SK-N-SH (cell line): ENCODE results near the gene RUVBL1. TPM values are rescaled to one million over a fixed set of nuclear protein-coding genes. Genes with fewer than 3 reads are reported as not detected.

Source experiments
- CTCF ChIA-PET: fragments of 300-600, 350-600 bp; formaldehyde crosslinking; extraction: SDS; loops from one replicate; lab custom pipeline; 2021; lab: Yijun Ruan, JAX
- POLR2A ChIA-PET: fragments of 350-600 bp; sonication (Branson Sonifier 250); formaldehyde crosslinking; extraction: SDS; loops from one replicate; lab custom pipeline; 2020; ENCODE audit warnings: antibody characterized with exemption, inconsistent platforms; lab: Yijun Ruan, JAX
- DNase-seq: peaks from one replicate; pipeline ENCODE4 v3.0.0; 2012
- H2AFZ ChIP-seq: fragments of 200-600 bp; sonication (generic); 2 replicates; pipeline ENCODE4 v1.8.1; 2016; ENCODE audit warnings: antibody characterized with exemption, mild to moderate bottlenecking, low read depth
- H3F3A ChIP-seq: fragments of 200-600 bp; sonication (generic); replicated peaks from 2 replicates; pipeline ENCODE3; 2016; ENCODE audit warnings: antibody characterized with exemption, mild to moderate bottlenecking; ENCODE audit not compliant: insufficient read depth
- H3K27ac ChIP-seq, 2 experiments: fragments of 200-500 bp in 1 of 2; fragments of 200-600 bp in 1 of 2; sonication (Bioruptor generic) in 1 of 2; sonication (generic), shearing (Covaris generic) in 1 of 2; 2 replicates each; pipeline versions ENCODE4 v1.5.1 to v1.6.1; 2014 to 2016; ENCODE audit warnings: low read depth in 2 of 2, inconsistent platforms in 1 of 2, low read length in 1 of 2, mild to moderate bottlenecking in 1 of 2, mixed read lengths in 1 of 2
- H3K27me3 ChIP-seq: fragments of 200-600 bp; sonication (generic), shearing (Covaris generic); 2 replicates; pipeline ENCODE4 v1.6.1; 2016; ENCODE audit warnings: mixed run types; ENCODE audit not compliant: insufficient read depth
- H3K36me3 ChIP-seq, 2 experiments: fragments of 200-500 bp in 1 of 2; fragments of 200-600 bp in 1 of 2; sonication (Bioruptor generic) in 1 of 2; sonication (generic) in 1 of 2; replicated peaks in 1 of 2; 2 replicates each; pipeline versions ENCODE3 to v1.5.1; 2014 to 2016; ENCODE audit warnings: low read length in 1 of 2, mild to moderate bottlenecking in 1 of 2; ENCODE audit not compliant: insufficient read depth in 2 of 2, control insufficient read depth in 1 of 2
- H3K4me1 ChIP-seq, 2 experiments: fragments of 200-500 bp in 1 of 2; fragments of 200-600 bp in 1 of 2; sonication (Bioruptor generic) in 1 of 2; sonication (generic), shearing (Covaris generic) in 1 of 2; 2 replicates each; pipeline versions ENCODE4 v1.5.1 to v1.6.1; 2014 to 2016; ENCODE audit warnings: low read depth in 1 of 2, low read length in 1 of 2, mixed run types in 1 of 2; ENCODE audit not compliant: insufficient read depth in 2 of 2, control insufficient read depth in 1 of 2
- H3K4me2 ChIP-seq: fragments of 200-600 bp; sonication (generic), shearing (Covaris generic); 2 replicates; pipeline ENCODE4 v1.6.1; 2017; ENCODE audit warnings: mixed run types
- H3K4me3 ChIP-seq, 2 experiments: fragments of 200-500 bp in 1 of 2; fragments of 200-600 bp in 1 of 2; sonication (Bioruptor generic) in 1 of 2; sonication (generic), shearing (Covaris generic) in 1 of 2; 2 replicates each; pipeline versions ENCODE4 v1.5.1 to v1.8.1; 2014 to 2016; ENCODE audit warnings: low read depth in 2 of 2, inconsistent platforms in 1 of 2, low read length in 1 of 2, mild to moderate bottlenecking in 1 of 2, mixed read lengths in 1 of 2, moderate library complexity in 1 of 2
- H3K79me2 ChIP-seq: fragments of 200-600 bp; sonication (generic); 2 replicates; pipeline ENCODE4 v1.8.1; 2017; ENCODE audit warnings: mild to moderate bottlenecking; ENCODE audit not compliant: insufficient read depth
- H3K9ac ChIP-seq: fragments of 200-600 bp; sonication (generic); 2 replicates; pipeline ENCODE4 v1.6.1; 2017; ENCODE audit warnings: mixed run types
- H3K9me2 ChIP-seq: fragments of 200-600 bp; sonication (generic); 2 replicates; pipeline ENCODE4 v1.6.1; 2017; ENCODE audit warnings: mixed run types
- H3K9me3 ChIP-seq: fragments of 200-600 bp; sonication (generic); 2 replicates; pipeline ENCODE4 v1.6.1; 2017; ENCODE audit warnings: mixed run types, mild to moderate bottlenecking, moderate library complexity
- H4K20me1 ChIP-seq: fragments of 200-600 bp; sonication (generic); 2 replicates; pipeline ENCODE4 v1.6.1; 2017; ENCODE audit warnings: mild to moderate bottlenecking, mixed run types; ENCODE audit not compliant: insufficient read depth
- CHD2 ChIP-seq: fragments of 150-350 bp; IDR thresholded peaks from 2 replicates; pipeline ENCODE4 v1.6.1; 2018; ENCODE audit warnings: low read length; ENCODE audit not compliant: partially characterized antibody
- ELF1 ChIP-seq: IDR thresholded peaks from 2 replicates; pipeline ENCODE4 v1.4.0; 2012
- EZH2phosphoT487 ChIP-seq: fragments of 200-600 bp; sonication (generic); IDR thresholded peaks from 2 replicates; pipeline ENCODE4 v1.6.1; 2017; ENCODE audit warnings: low read depth, mixed run types, mild to moderate bottlenecking, antibody characterized with exemption, moderate library complexity, borderline replicate concordance
- FOXJ3 ChIP-seq: sonication (generic); formaldehyde crosslinking; IDR thresholded peaks from 2 replicates; pipeline ENCODE4 v1.5.1; 2020; ENCODE audit warnings: mild to moderate bottlenecking, missing genetic modification reagents
- FOXM1 ChIP-seq: IDR thresholded peaks from 2 replicates; pipeline ENCODE4 v1.4.0; 2012; ENCODE audit warnings: low read depth, mild to moderate bottlenecking
- JUND ChIP-seq: IDR thresholded peaks from 2 replicates; pipeline ENCODE4 v1.4.0; 2012
- MEF2A ChIP-seq: IDR thresholded peaks from 2 replicates; pipeline ENCODE4 v1.4.0; 2012; ENCODE audit warnings: low read depth, borderline replicate concordance
- NFIC ChIP-seq: IDR thresholded peaks from 2 replicates; pipeline ENCODE4 v1.4.0; 2012; ENCODE audit warnings: borderline replicate concordance
- NRF1 ChIP-seq: IDR thresholded peaks from 2 replicates; pipeline ENCODE4 v1.6.1; 2012; ENCODE audit warnings: low read depth, mild to moderate bottlenecking, low read length
- RFX5 ChIP-seq: IDR thresholded peaks from 2 replicates; pipeline ENCODE4 v1.6.1; 2012; ENCODE audit warnings: mild to moderate bottlenecking, improper control_type of control experiment, low read length
- SMC3 ChIP-seq: IDR thresholded peaks from 2 replicates; pipeline ENCODE4 v1.6.1; 2012; ENCODE audit warnings: low read depth, low read length, improper control_type of control experiment
- TAF1 ChIP-seq: IDR thresholded peaks from 2 replicates; pipeline ENCODE4 v1.6.1; 2012; ENCODE audit warnings: low read depth, mild to moderate bottlenecking, low read length, moderate library complexity, borderline replicate concordance
- TEAD4 ChIP-seq: IDR thresholded peaks from 2 replicates; pipeline ENCODE4 v1.4.0; 2012; ENCODE audit warnings: mild to moderate bottlenecking, borderline replicate concordance; ENCODE audit not compliant: insufficient read depth
- YY1 ChIP-seq: IDR thresholded peaks from 2 replicates; pipeline ENCODE4 v1.4.0; 2012; ENCODE audit warnings: low read depth, mild to moderate bottlenecking
- WGBS: methylation state at CpG from one replicate; pipeline ENCODE4 v1.1.6; 2017; ENCODE audit warnings: low lambda C conversion rate; 5-methylcytosine and 5-hydroxymethylcytosine counted together
- polyA plus RNA-seq, 3 experiments: library from polyadenylated mRNA; depleted of rRNA; stranded (reverse); fragments of >200 nt; gene quantifications; 2 replicates each; pipeline ENCODE4 v1.2.3, GENCODE V29; 2012
- TF ChIP-seq, protein P1 (sequence below): fragments of 150-350 bp; IDR thresholded peaks from 2 replicates; pipeline ENCODE4 v1.6.1; 2016; ENCODE audit warnings: mild to moderate bottlenecking, low read depth, low read length
- TF ChIP-seq, protein P2 (sequence below): IDR thresholded peaks from 2 replicates; pipeline ENCODE4; 2012
- TF ChIP-seq, protein P3 (sequence below): IDR thresholded peaks from 2 replicates; pipeline ENCODE4 v1.4.0; 2012; ENCODE audit warnings: low read depth, borderline replicate concordance

Gene RUVBL1
- polyA plus RNA-seq, 1 of the 3 experiments (the other 2 are of a cell fraction), result 140 TPM

DNA sequence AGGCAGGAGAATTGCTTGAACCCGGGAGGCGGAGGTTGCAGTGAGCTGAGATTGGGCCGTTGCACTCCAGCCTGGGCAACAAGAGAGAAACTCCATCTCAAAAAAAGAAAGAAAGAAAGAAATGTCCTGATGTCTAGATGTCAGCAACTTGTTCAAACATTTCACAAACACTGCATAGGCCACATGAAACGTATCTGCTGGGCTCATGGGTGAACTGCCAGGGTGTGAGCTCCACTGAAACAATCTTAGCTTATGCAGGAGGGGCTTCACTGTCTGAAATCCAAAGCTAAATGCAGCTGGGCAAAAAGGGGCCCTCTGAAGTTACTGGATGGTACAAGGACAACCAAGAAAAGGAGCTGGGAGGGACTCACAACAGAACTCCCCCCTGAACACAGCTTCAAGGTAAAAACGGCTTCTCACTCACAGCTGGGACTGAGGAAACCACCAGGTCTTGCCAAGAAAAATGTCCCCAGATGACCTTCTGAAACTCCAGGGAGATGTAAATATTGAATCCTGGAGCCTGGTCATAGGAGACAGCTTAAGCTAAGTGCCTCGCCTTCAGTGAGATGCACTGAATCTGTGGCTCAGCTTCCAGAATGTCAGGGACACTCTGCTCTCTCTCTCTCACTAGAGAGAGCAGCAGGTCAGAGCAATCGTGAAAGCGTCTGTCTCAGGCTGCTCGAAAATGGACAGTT, 39.5 kb downstream of the RUVBL1 start:
- peaks cover 18 to 69% of the 10 kb centered on the region in 2 experiments for H3K36me3 ChIP-seq
- no peak for DNase-seq
- H2AFZ ChIP-seq, result no peak overlapping the region
- H4K20me1 ChIP-seq, result 0 out of 2 replicates have a peak, but pooled peaks cover 5% of the 10 kb centered on the region
- TF ChIP-seq NRF1, result no peak
- TF ChIP-seq RFX5, result no peak
- TF ChIP-seq, protein P1, sequence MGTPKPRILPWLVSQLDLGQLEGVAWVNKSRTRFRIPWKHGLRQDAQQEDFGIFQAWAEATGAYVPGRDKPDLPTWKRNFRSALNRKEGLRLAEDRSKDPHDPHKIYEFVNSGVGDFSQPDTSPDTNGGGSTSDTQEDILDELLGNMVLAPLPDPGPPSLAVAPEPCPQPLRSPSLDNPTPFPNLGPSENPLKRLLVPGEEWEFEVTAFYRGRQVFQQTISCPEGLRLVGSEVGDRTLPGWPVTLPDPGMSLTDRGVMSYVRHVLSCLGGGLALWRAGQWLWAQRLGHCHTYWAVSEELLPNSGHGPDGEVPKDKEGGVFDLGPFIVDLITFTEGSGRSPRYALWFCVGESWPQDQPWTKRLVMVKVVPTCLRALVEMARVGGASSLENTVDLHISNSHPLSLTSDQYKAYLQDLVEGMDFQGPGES, result no peak
- no peak for TF ChIP-seq EZH2phosphoT487
- TF ChIP-seq, protein P2, sequence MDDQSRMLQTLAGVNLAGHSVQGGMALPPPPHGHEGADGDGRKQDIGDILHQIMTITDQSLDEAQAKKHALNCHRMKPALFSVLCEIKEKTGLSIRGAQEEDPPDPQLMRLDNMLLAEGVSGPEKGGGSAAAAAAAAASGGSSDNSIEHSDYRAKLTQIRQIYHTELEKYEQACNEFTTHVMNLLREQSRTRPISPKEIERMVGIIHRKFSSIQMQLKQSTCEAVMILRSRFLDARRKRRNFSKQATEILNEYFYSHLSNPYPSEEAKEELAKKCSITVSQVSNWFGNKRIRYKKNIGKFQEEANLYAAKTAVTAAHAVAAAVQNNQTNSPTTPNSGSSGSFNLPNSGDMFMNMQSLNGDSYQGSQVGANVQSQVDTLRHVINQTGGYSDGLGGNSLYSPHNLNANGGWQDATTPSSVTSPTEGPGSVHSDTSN, result no peak
- TF ChIP-seq NFIC, result no peak
- no peak for TF ChIP-seq FOXM1
- no peak for TF ChIP-seq YY1
- TF ChIP-seq TAF1, result no peak
- TF ChIP-seq SMC3, result no peak
- TF ChIP-seq, protein P3, sequence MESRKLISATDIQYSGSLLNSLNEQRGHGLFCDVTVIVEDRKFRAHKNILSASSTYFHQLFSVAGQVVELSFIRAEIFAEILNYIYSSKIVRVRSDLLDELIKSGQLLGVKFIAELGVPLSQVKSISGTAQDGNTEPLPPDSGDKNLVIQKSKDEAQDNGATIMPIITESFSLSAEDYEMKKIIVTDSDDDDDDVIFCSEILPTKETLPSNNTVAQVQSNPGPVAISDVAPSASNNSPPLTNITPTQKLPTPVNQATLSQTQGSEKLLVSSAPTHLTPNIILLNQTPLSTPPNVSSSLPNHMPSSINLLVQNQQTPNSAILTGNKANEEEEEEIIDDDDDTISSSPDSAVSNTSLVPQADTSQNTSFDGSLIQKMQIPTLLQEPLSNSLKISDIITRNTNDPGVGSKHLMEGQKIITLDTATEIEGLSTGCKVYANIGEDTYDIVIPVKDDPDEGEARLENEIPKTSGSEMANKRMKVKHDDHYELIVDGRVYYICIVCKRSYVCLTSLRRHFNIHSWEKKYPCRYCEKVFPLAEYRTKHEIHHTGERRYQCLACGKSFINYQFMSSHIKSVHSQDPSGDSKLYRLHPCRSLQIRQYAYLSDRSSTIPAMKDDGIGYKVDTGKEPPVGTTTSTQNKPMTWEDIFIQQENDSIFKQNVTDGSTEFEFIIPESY, result no peak
- TF ChIP-seq MEF2A, result no peak
- no peak for TF ChIP-seq JUND
- TF ChIP-seq FOXJ3 (CRISPR knock-in tag), result no peak
- TF ChIP-seq CHD2, result no peak
- TF ChIP-seq ELF1, result no peak
- TF ChIP-seq TEAD4, result no peak
- 82% methylated on average over 8 of the region's 9 CpGs for WGBS
- no peaks in the 10 kb centered on the region for H3K27me3 ChIP-seq
- H3K9me2 ChIP-seq, result no peaks in the 10 kb centered on the region
- peaks cover 5% of the 10 kb centered on the region; the same call in 1 of the 2 replicates for H3K79me2 ChIP-seq
- H3K27ac ChIP-seq, result peak overlapping the region; percentile 6 to 22; a peak in 2 of 4 replicates
- no peaks in the 10 kb centered on the region; the same call in 1 of the 2 replicates for H3K9me3 ChIP-seq
- peaks cover 5% of the 10 kb centered on the region for H3F3A ChIP-seq
- H3K9ac ChIP-seq, result no peak overlapping the region
- CTCF ChIA-PET, result interaction anchor here (0.9 to 2.0 kb wide), 2 partner anchors 16 kb away, joined by 5 to 10 read pairs; no protein-coding TSS in a partner anchor
- POLR2A ChIA-PET, result interaction anchor here (0.6 to 1.7 kb wide), 2 partner anchors 11 to 795 kb away, joined by 3 read pairs; no protein-coding TSS in a partner anchor
- H3K4me3 ChIP-seq, result no peak overlapping the region
- H3K4me1 ChIP-seq, result peaks cover 0 to 18% of the 10 kb centered on the region in 2 experiments; a peak in 3 of 4 replicates
- no peak overlapping the region for H3K4me2 ChIP-seq
